ENCODE data around the gene PLEKHA1. TPM values are rescaled to one million over a fixed set of nuclear protein-coding genes. Genes with fewer than 3 reads are reported as not detected.

Gene PLEKHA1
- total and polyA plus RNA-seq, 2 donors from 2014 or later = 19.5 to 168 TPM

- no peak for TF ChIP-seq CTCF (IDR thresholded peaks at IDR 0.05; ENCODE audit: borderline replicate concordance, extremely low read depth, insufficient read depth)
- intact Hi-C loops (cut with DNase I) = no loop called here
- Histone ChIP-seq H3K36me3 (ENCODE audit: control insufficient read depth in 2 of 3, insufficient read depth in 3 of 3, low read length in 3 of 3) (no peaks in the 10 kb centered on the region), H3K9ac (ENCODE audit: low read length in 3 of 3) (no peak overlapping the region), H3K4me1 (ENCODE audit: control insufficient read depth in 2 of 3, insufficient read depth in 2 of 3, low read depth in 1 of 3, low read length in 3 of 3) (peaks cover 0 to 13% (median 5%) of the 10 kb centered on the region in 3 donors), H3K9me3 (ENCODE audit: control insufficient read depth in 2 of 3, insufficient read depth in 1 of 3, low read length in 3 of 3) (no peaks in the 10 kb centered on the region), H3K4me3 (ENCODE audit: low read length in 3 of 3) (no peak overlapping the region), H3K27ac (ENCODE audit: low read depth in 2 of 2, low read length in 2 of 2) (no peak overlapping the region), H3K27me3 (ENCODE audit: control insufficient read depth, insufficient read depth, low read length) (no peaks in the 10 kb centered on the region)
- no peak for DNase-seq
- no peak for FAIRE-seq
Measured at GRCh38 chr10:122379041-122379440, 4.5 kb downstream of the PLEKHA1 start.

- DNase-seq (no peak), FAIRE-seq (no peak)
- Histone ChIP-seq H3K27me3 (ENCODE audit: control insufficient read depth, insufficient read depth, low read length) (no peaks in the 10 kb centered on the region), H3K4me1 (ENCODE audit: control insufficient read depth in 2 of 3, insufficient read depth in 2 of 3, low read depth in 1 of 3, low read length in 3 of 3) (peaks cover 0 to 13% (median 5%) of the 10 kb centered on the region in 3 donors), H3K36me3 (ENCODE audit: control insufficient read depth in 2 of 3, insufficient read depth in 3 of 3, low read length in 3 of 3) (no peaks in the 10 kb centered on the region), H3K9me3 (ENCODE audit: control insufficient read depth in 2 of 3, insufficient read depth in 1 of 3, low read length in 3 of 3) (no peaks in the 10 kb centered on the region), H3K9ac (ENCODE audit: low read length in 3 of 3) (no peak overlapping the region), H3K4me3 (ENCODE audit: low read length in 3 of 3) (no peak overlapping the region), H3K27ac (ENCODE audit: low read depth in 2 of 2, low read length in 2 of 2) (no peak overlapping the region)
- intact Hi-C loops (cut with DNase I) = no loop called here
- TF ChIP-seq CTCF (IDR thresholded peaks at IDR 0.05; ENCODE audit: borderline replicate concordance, extremely low read depth, insufficient read depth) = no peak
Measured at GRCh38 chr10:122379537-122379936, 5.0 kb downstream of the PLEKHA1 start.

GRCh38 chr10:122380703-122381102, 6.2 kb downstream of the PLEKHA1 start:
- Histone ChIP-seq H3K27me3 (ENCODE audit: control insufficient read depth, insufficient read depth, low read length) (no peaks in the 10 kb centered on the region), H3K9ac (ENCODE audit: low read length in 3 of 3) (no peak overlapping the region), H3K36me3 (ENCODE audit: control insufficient read depth in 2 of 3, insufficient read depth in 3 of 3, low read length in 3 of 3) (no peaks in the 10 kb centered on the region), H3K9me3 (ENCODE audit: control insufficient read depth in 2 of 3, insufficient read depth in 1 of 3, low read length in 3 of 3) (no peaks in the 10 kb centered on the region), H3K27ac (ENCODE audit: low read depth in 2 of 2, low read length in 2 of 2) (peak overlapping the region in 1 of 2 donors; percentile 39), H3K4me1 (ENCODE audit: control insufficient read depth in 2 of 3, insufficient read depth in 2 of 3, low read depth in 1 of 3, low read length in 3 of 3) (peaks cover 0 to 13% (median 5%) of the 10 kb centered on the region in 3 donors), H3K4me3 (ENCODE audit: low read length in 3 of 3) (peak overlapping the region in 1 of 3 donors; percentile 3)
- DNase-seq (no peak), FAIRE-seq (no peak)
- intact Hi-C loops (cut with DNase I) = no loop called here
- TF ChIP-seq CTCF (IDR thresholded peaks at IDR 0.05; ENCODE audit: borderline replicate concordance, extremely low read depth, insufficient read depth) = no peak

- peaks cover 0 to 13% (median 5%) of the 10 kb centered on the region in 3 donors for H3K4me1 ChIP-seq (ENCODE audit: control insufficient read depth in 2 of 3, insufficient read depth in 2 of 3, low read depth in 1 of 3, low read length in 3 of 3)
- H3K9ac ChIP-seq (ENCODE audit: low read length in 3 of 3) = no peak overlapping the region
- H3K27ac ChIP-seq (ENCODE audit: low read depth in 2 of 2, low read length in 2 of 2) = no peak overlapping the region
- FAIRE-seq (no peak), DNase-seq (no peak)
- H3K36me3 ChIP-seq (ENCODE audit: control insufficient read depth in 2 of 3, insufficient read depth in 3 of 3, low read length in 3 of 3) = no peaks in the 10 kb centered on the region
- intact Hi-C loops (cut with DNase I) = no loop called here
- TF ChIP-seq CTCF (IDR thresholded peaks at IDR 0.05; ENCODE audit: borderline replicate concordance, extremely low read depth, insufficient read depth) = no peak
- H3K4me3 ChIP-seq (ENCODE audit: low read length in 3 of 3) = no peak overlapping the region
- H3K27me3 ChIP-seq (ENCODE audit: control insufficient read depth, insufficient read depth, low read length) = no peaks in the 10 kb centered on the region
- no peaks in the 10 kb centered on the region for H3K9me3 ChIP-seq (ENCODE audit: control insufficient read depth in 2 of 3, insufficient read depth in 1 of 3, low read length in 3 of 3)
Measured at GRCh38 chr10:122381680-122382079, 7.2 kb downstream of the PLEKHA1 start.
